A673 (cell line): ENCODE data around the gene ORM1. TPM values are rescaled to one million over a fixed set of nuclear protein-coding genes. Genes with fewer than 3 reads are reported as not detected.

Source experiments
- BruUV-seq: library from RNA; stranded (reverse); fragments of 400-500 nt; replicated peaks from 2 replicates; lab custom pipeline; 2021; lab: Mats Ljungman, UMichigan
- CTCF ChIA-PET: fragments of 300-600 bp; sonication (Branson Sonifier 250); formaldehyde crosslinking; loops from one replicate; lab custom pipeline; 2022; ENCODE audit warnings: antibody characterized with exemption; lab: Charles Lee
- POLR2A ChIA-PET: fragments of 300-600 bp; sonication (Branson Sonifier 250); formaldehyde crosslinking; loops from one replicate; lab custom pipeline; 2022; ENCODE audit warnings: antibody characterized with exemption; ENCODE audit not compliant: low non-redundant PET; lab: Charles Lee
- DNase-seq: peaks from one replicate; pipeline ENCODE4 v3.0.0-alpha.2; 2015; ENCODE audit warnings: low spot score
- H3K27ac ChIP-seq: fragments of 200-600 bp; sonication (generic); 2 replicates; pipeline ENCODE4 v1.5.1; 2016; ENCODE audit warnings: mixed run types, low read depth, mild to moderate bottlenecking, mixed read lengths, antibody characterized with exemption, low read length; ENCODE audit not compliant: poor library complexity, severe bottlenecking
- H3K27me3 ChIP-seq: fragments of 200-600 bp; sonication (generic); replicated peaks from 2 replicates; pipeline ENCODE4 v1.6.1; 2017; ENCODE audit warnings: mixed run types, low read depth, mild to moderate bottlenecking, mixed read lengths, antibody characterized with exemption, low read length; ENCODE audit not compliant: insufficient read depth, poor library complexity
- H3K36me3 ChIP-seq: fragments of 200-600 bp; sonication (generic); 2 replicates; pipeline ENCODE4 v1.6.1; 2016; ENCODE audit warnings: mixed run types, mild to moderate bottlenecking, mixed read lengths, antibody characterized with exemption, low read length; ENCODE audit not compliant: insufficient read depth, poor library complexity, severe bottlenecking
- H3K4me1 ChIP-seq: fragments of 200-600 bp; sonication (generic); 2 replicates; pipeline ENCODE4 v1.6.1; 2017; ENCODE audit warnings: mixed run types, mild to moderate bottlenecking, mixed read lengths, antibody characterized with exemption, low read length; ENCODE audit not compliant: insufficient read depth, poor library complexity, severe bottlenecking
- H3K4me3 ChIP-seq: fragments of 200-600 bp; sonication (generic); 2 replicates; pipeline ENCODE4 v1.5.1; 2016; ENCODE audit warnings: low read depth, mixed run types, mild to moderate bottlenecking, mixed read lengths, low read length; ENCODE audit not compliant: poor library complexity, severe bottlenecking
- H3K9me3 ChIP-seq: fragments of 200-600 bp; sonication (generic); 2 replicates; pipeline ENCODE4 v1.6.1; 2016; ENCODE audit warnings: mixed run types, low read depth, mild to moderate bottlenecking, mixed read lengths, antibody characterized with exemption, low read length; ENCODE audit not compliant: poor library complexity, severe bottlenecking
- CTCF ChIP-seq: fragments of 300-800, 200-600 bp; sonication (generic); conservative IDR thresholded peaks from 2 replicates; pipeline ENCODE4 v1.5.1; 2017; ENCODE audit warnings: low read depth, mild to moderate bottlenecking, antibody characterized with exemption, low read length, moderate library complexity, mixed read lengths
- EZH2 ChIP-seq: fragments of 200-600 bp; sonication (generic); IDR thresholded peaks from 2 replicates; pipeline ENCODE4 v1.6.1; 2017; ENCODE audit warnings: borderline replicate concordance, low read depth, mild to moderate bottlenecking, mixed read lengths, antibody characterized with exemption, low read length; ENCODE audit not compliant: poor library complexity, severe bottlenecking
- intact Hi-C: fragments of 100-400 bp; cut with micrococcal nuclease; formaldehyde crosslinking; loops from one replicate; pipeline ENCODE4 v1.10.0; 2022; ENCODE audit not compliant: unreplicated experiment
- total RNA-seq: library from RNA; stranded (reverse); gene quantifications from 2 replicates; pipeline ENCODE4 v1.2.3, GENCODE V29; 2021

ORM1 gene
- total RNA-seq, 1 experiment from 2014 or later = not detected

- POLR2A ChIA-PET = no interaction called here
- Histone ChIP-seq H3K27ac (no peak overlapping the region), H3K4me1 (peaks cover 9% of the 10 kb centered on the region), H3K4me3 (no peak overlapping the region), H3K36me3 (no peaks in the 10 kb centered on the region), H3K27me3 (no peaks in the 10 kb centered on the region), H3K9me3 (no peaks in the 10 kb centered on the region)
- TF ChIP-seq EZH2 = no peak
- no peak for TF ChIP-seq CTCF
- CTCF ChIA-PET = no interaction called here
- intact Hi-C loops = no loop called here
- BruUV-seq = no TSS peak
- DNase-seq = peak; percentile 71
These were observed 43.9 kb upstream of the ORM1 start for GRCh38 chr9:114278881-114279570.

- H3K27me3 ChIP-seq = no peaks in the 10 kb centered on the region
- H3K27ac ChIP-seq = no peak overlapping the region
- TF ChIP-seq CTCF (no peak), EZH2 (no peak)
- ChIA-PET CTCF (no interaction called here), POLR2A (no interaction called here)
- BruUV-seq = no TSS peak
- intact Hi-C loops = no loop called here
- H3K9me3 ChIP-seq = no peaks in the 10 kb centered on the region
- peaks cover 9% of the 10 kb centered on the region for H3K4me1 ChIP-seq
- no peak for DNase-seq
- H3K4me3 ChIP-seq = no peak overlapping the region
- H3K36me3 ChIP-seq = no peaks in the 10 kb centered on the region
These were observed 43.2 kb upstream of the ORM1 start for GRCh38 chr9:114279693-114280092.

GRCh38 chr9:114280636-114281472 lies 42.0 kb upstream of the ORM1 start:
- no peak for DNase-seq
- no peak overlapping the region for H3K27ac ChIP-seq

More at GRCh38 chr9:114280636-114281472, 42.0 kb upstream of the ORM1 start:
- ChIA-PET POLR2A (no interaction called here), CTCF (no interaction called here)
- no TSS peak for BruUV-seq
- Histone ChIP-seq H3K27me3 (no peaks in the 10 kb centered on the region), H3K36me3 (no peaks in the 10 kb centered on the region), H3K4me3 (no peak overlapping the region), H3K9me3 (no peaks in the 10 kb centered on the region), H3K4me1 (peaks cover 9% of the 10 kb centered on the region)
- intact Hi-C loops = no loop called here
- TF ChIP-seq EZH2 (no peak), CTCF (no peak)
